ENCODE results near the gene CHST13. TPM values are rescaled to one million over a fixed set of nuclear protein-coding genes. Genes with fewer than 3 reads are reported as not detected.
A peak's percentile ranks its signal among the peaks of the same experiment; 100 is the strongest.

The CHST13 gene
- total RNA-seq, 8 experiments from 2014 or later, result 0.28 to 1.6 (median 0.40) TPM; not detected in 5

DNA sequence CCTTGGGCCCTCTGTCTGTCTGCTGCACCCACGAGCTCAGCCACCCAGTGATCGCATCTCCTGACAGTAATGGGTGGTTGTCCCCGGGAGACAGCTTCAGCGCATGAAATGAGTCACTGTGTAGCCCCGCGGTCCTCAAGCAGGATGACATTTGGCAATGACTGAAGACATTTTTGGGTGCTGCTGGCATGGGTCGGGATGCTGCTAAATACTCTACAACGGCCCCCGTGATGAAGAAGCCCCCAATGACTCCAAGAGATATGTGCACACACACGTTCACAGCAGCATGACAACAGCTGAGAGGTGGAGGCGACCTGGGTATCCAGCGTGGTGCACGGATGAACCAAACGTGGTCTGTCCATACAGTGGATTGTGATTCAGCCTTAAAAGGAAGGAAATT, 30.9 kb upstream of the CHST13 start:
- Histone ChIP-seq H3K4me3 (no peak overlapping the region), H3K4me1 (replicated peaks in 1 of 2) (peaks cover 9 to 11% of the 10 kb centered on the region in 2 donors), H3K27ac (no peak overlapping the region)
- peak in 1 of 8 experiments; percentile 22 for ATAC-seq (replicated peaks in 6 of 8)
- WGBS, 10 experiments, result 52 to 100% (median 87%) methylated on average over 1 to 8 of the region's 14 CpGs; no CpG with 5 or more reads in 2 of the 10 experiments
- in situ Hi-C loops (cut with MboI; ENCODE audit: low pct_unique_long_range_greater_than_20kb in 2 of 9, low sequenced_read_pairs in 9 of 9, unreplicated experiment in 9 of 9), result no loop called here

DNA sequence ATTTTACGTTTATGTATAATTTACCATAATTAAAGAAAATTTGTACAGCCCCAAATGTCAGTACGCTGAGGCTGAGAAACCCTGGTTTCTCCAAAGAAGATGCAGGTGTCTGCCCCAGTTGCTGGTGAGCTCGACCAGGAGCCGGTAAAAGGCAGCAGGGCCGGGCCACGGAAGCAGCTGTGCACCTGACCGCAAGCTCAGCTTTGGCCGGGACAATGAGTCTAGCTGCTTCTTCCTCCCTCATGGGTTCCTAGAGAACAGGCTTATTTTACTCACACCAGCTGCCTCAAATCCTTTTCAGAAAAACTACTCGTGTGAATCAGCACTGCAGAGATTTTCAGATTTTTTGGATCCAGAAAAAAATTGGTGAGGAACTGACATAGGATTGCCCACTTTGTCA, 30.2 kb upstream of the CHST13 start:
- H3K4me1 ChIP-seq (replicated peaks in 1 of 2), result peaks cover 9 to 11% of the 10 kb centered on the region in 2 donors
- in situ Hi-C loops (cut with MboI; ENCODE audit: low pct_unique_long_range_greater_than_20kb in 2 of 9, low sequenced_read_pairs in 9 of 9, unreplicated experiment in 9 of 9), result no loop called here
- 30 to 94% (median 66%) methylated on average over 2 to 8 of the region's 9 CpGs; no CpG with 5 or more reads in 2 of the 10 experiments for WGBS, 10 experiments
- no peak overlapping the region for H3K4me3 ChIP-seq
- ATAC-seq (replicated peaks in 6 of 8), result peak in 5 of 8 experiments; percentile 21 to 63 (median 50)
- H3K27ac ChIP-seq, result no peak overlapping the region

DNA sequence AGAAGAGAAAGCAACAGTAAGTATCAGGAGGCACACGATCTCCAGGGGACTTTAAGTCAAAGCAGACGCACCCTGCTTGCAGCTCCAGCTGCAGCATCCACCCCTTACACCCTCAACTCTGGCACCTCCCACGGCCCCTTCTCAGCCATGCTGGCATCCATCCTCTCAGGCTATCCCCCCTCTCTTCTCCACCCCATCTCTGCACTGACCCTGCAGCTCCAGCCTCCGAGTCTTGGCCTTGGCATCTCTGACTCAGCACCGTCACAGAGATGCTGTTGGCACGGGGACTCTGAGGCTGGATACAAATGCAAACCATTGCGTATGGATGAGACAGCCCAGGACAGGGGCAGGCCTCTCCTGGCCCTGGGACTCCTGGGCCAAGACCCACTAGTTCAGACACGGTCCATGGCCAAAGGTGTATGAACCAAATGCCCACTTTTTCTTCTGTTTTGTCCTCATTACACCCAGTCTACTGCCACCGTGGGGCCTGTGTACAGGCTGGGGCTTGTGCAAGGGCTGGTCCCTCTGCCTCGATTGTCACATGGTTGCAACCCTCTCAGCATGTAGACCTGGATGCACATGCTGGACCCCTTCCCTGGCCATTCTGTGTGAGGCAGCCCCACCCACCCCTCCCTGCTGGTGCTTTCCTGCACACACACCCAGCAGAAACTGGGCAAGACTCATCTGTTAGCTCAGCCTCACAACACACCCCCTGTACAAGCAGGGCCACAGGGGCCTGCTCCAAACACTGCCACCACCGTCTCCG, 29.6 kb upstream of the CHST13 start:
- WGBS, 10 experiments, result 29 to 61% (median 50%) methylated on average over 1 to 5 of the region's 12 CpGs; no CpG with 5 or more reads in 5 of the 10 experiments

DNA sequence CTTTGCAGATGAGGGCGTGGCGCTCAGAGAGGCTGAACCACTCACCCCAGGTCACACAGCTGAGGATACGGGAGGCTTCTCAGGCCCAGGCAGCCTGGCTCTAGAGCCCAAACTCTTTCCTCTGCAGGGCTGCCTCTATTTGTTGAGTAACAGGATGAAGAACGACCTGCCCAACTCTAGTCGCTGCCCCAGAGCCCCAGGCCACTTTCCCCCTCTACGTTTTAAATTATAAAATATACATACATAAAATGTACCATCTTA, 29.1 kb upstream of the CHST13 start:
- in situ Hi-C loops (cut with MboI; ENCODE audit: low pct_unique_long_range_greater_than_20kb in 2 of 9, low sequenced_read_pairs in 9 of 9, unreplicated experiment in 9 of 9), result no loop called here
- Histone ChIP-seq H3K4me3 (no peak overlapping the region), H3K27ac (no peak overlapping the region), H3K4me1 (replicated peaks in 1 of 2) (peaks cover 9 to 11% of the 10 kb centered on the region in 2 donors)
- WGBS, 10 experiments, result 0 to 100% methylated on average over 1 to 2 of the region's 6 CpGs; no CpG with 5 or more reads in 8 of the 10 experiments
- ATAC-seq (replicated peaks in 6 of 8), result no peak

More for the DNA sequence above, 29.6 kb upstream of the CHST13 start:
- Histone ChIP-seq H3K27ac (no peak overlapping the region), H3K4me3 (no peak overlapping the region), H3K4me1 (replicated peaks in 1 of 2) (peaks cover 9 to 11% of the 10 kb centered on the region in 2 donors)
- peak; percentile 23 to 81 (median 58) for ATAC-seq (replicated peaks in 6 of 8)
- in situ Hi-C loops (cut with MboI; ENCODE audit: low pct_unique_long_range_greater_than_20kb in 2 of 9, low sequenced_read_pairs in 9 of 9, unreplicated experiment in 9 of 9), result no loop called here

DNA sequence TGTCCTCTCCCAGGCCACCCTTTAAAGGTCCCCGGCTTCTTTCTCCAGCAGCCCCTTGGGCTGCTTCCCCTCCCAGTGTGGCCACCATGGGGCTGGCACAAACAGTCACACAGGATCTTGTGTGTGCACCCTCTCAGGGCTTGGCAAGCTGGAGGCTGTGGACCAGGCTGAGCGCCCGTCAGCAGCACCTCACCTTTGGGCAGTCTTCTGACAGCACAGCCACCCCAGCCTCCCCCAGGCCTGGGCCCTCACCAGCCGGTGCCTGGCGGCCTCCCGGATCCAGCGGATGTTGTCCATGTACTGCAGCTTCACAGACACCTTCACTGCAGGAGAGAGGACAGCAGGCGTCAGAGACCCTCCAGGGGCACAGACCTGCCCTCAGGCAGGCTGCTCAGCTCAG, 28.2 kb upstream of the CHST13 start:
- no peak for ATAC-seq (replicated peaks in 6 of 8)
- 80 to 100% methylated on average over 1 of the region's 8 CpGs; no CpG with 5 or more reads in 8 of the 10 experiments for WGBS, 10 experiments
- in situ Hi-C loops (cut with MboI; ENCODE audit: low pct_unique_long_range_greater_than_20kb in 2 of 9, low sequenced_read_pairs in 9 of 9, unreplicated experiment in 9 of 9), result no loop called here
- Histone ChIP-seq H3K4me1 (replicated peaks in 1 of 2) (peaks cover 9 to 13% of the 10 kb centered on the region in 2 donors), H3K4me3 (no peak overlapping the region), H3K27ac (no peak overlapping the region)

DNA sequence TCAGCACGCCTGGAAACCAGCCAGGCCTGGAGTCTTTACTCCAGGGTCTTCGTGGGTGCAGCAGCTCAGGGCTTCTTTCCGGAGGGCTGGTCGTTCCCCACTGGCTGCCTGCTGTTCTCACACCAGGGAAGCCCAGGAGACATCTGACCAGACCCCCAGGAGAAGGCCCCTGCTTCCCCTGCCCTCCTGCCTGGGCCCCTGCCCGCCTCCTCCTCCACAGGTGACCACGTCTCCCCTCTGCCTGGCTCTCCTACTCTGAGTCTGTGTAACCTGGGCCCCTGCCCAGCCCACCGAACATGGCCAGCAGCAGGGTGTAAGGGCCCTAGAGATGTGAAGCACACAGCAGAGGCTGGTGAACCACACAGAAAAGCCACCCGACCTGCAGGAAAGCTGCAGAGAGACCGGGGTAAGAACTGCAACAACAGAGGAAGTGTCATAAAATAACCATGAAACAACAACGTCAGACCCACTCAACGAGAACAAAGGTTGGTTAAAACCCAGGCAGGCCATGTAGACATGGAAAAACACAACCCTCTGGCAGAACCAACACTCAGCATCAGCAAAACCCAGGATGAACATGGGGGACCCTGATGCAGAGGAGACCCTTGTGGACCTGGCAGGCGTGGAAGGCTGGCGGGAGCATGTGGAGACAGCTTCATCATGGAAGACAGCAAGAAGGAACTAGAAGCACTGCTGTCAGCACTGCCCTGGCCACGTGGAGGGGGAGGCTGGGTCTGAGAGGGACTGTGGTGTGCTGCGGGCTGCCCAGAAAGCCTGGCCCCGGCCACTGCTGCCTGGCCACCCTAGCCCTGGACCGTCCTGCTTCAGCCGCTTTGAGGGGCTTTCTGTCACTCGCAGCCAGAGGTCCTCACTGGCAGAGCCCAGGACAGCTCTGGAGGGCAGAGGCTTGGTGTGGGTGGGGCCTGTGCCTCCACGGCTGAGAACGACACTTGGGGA, 26.8 kb upstream of the CHST13 start:
- 55 to 100% (median 74%) methylated on average over 1 to 12 of the region's 21 CpGs; no CpG with 5 or more reads in 3 of the 10 experiments for WGBS, 10 experiments
- no peak for ATAC-seq (replicated peaks in 6 of 8)
- Histone ChIP-seq H3K27ac (no peak overlapping the region), H3K4me3 (no peak overlapping the region), H3K4me1 (replicated peaks in 1 of 2) (peaks cover 22 to 24% of the 10 kb centered on the region in 2 donors)
- in situ Hi-C loops (cut with MboI; ENCODE audit: low pct_unique_long_range_greater_than_20kb in 2 of 9, low sequenced_read_pairs in 9 of 9, unreplicated experiment in 9 of 9), result no loop called here

DNA sequence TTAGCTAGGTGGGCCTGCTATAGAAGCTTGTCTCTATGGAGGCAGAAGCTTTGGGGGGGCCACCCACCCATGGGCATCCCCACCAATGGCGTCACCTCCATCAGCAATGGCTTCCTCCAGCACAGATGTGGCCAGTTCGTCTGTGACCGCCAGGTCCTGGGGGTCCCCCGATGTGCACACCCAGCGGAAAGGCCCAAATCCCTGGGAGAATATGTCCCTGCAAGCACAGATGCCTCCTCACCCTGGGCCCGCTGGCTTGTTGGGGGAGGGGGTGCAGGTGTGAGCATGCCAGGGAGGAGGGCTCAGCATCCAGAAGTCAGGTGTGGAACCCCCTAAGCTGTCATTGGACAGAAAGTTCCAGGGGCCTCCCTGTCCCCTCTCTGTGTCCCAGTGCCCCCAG, 26.0 kb upstream of the CHST13 start:
- Histone ChIP-seq H3K27ac (no peak overlapping the region), H3K4me3 (no peak overlapping the region), H3K4me1 (replicated peaks in 1 of 2) (peaks cover 22 to 24% of the 10 kb centered on the region in 2 donors)
- ATAC-seq (replicated peaks in 6 of 8), result no peak
- in situ Hi-C loops (cut with MboI; ENCODE audit: low pct_unique_long_range_greater_than_20kb in 2 of 9, low sequenced_read_pairs in 9 of 9, unreplicated experiment in 9 of 9), result no loop called here
- 90 to 100% methylated on average over 1 to 2 of the region's 6 CpGs; no CpG with 5 or more reads in 8 of the 10 experiments for WGBS, 10 experiments

DNA sequence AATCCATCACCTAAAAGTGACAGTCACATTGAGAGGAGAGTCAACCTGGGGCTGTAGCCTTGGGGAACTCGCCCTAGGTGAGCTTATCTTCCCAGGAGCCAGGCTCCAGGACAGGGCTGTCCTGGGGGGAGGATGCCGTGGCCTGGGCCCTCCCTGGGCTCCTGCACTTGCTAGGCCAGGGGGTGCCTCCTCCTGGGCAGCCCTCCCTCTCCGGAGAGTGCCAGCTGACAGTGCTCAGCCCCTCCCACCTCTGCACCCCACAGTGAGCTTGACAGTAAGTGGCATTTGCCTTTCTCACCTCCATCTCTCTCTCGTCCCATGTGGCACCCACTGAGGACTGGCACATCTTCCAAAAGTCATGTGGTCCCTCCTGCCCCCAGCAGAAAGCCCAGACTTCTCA, 25.5 kb upstream of the CHST13 start:
- H3K4me1 ChIP-seq (replicated peaks in 1 of 2), result peaks cover 22 to 24% of the 10 kb centered on the region in 2 donors
- WGBS, 10 experiments, result 50 to 83% (median 60%) methylated on average over 1 to 3 of the region's 4 CpGs; no CpG with 5 or more reads in 5 of the 10 experiments
- H3K4me3 ChIP-seq, result no peak overlapping the region
- H3K27ac ChIP-seq, result no peak overlapping the region
- in situ Hi-C loops (cut with MboI; ENCODE audit: low pct_unique_long_range_greater_than_20kb in 2 of 9, low sequenced_read_pairs in 9 of 9, unreplicated experiment in 9 of 9), result no loop called here
- no peak for ATAC-seq (replicated peaks in 6 of 8)

DNA sequence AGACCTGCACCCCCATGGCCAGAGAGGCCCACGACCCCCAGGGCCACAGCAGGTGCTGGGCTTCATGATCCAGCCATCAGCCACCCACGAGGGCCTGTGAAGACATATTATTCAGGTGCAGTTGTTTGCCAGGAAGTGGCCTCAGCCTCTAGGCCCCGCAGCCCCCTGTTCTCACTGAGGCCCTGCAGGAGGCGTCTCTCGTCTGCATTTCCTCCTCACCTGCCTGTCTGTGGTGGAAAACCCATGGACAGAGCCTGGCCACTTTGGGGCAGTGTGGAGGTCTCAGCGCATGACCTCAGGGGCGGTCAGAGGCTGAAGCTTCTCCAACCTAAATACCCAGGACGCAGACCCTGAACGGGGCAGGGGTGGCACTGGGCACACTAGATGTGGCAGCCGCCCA, 25.0 kb upstream of the CHST13 start:
- Histone ChIP-seq H3K27ac (no peak overlapping the region), H3K4me1 (replicated peaks in 1 of 2) (peaks cover 19 to 20% of the 10 kb centered on the region in 2 donors), H3K4me3 (no peak overlapping the region)
- WGBS, 10 experiments, result 30 to 100% (median 62%) methylated on average over 1 to 2 of the region's 10 CpGs; no CpG with 5 or more reads in 6 of the 10 experiments
- in situ Hi-C loops (cut with MboI; ENCODE audit: low pct_unique_long_range_greater_than_20kb in 2 of 9, low sequenced_read_pairs in 9 of 9, unreplicated experiment in 9 of 9), result no loop called here
- ATAC-seq (replicated peaks in 6 of 8), result no peak

DNA sequence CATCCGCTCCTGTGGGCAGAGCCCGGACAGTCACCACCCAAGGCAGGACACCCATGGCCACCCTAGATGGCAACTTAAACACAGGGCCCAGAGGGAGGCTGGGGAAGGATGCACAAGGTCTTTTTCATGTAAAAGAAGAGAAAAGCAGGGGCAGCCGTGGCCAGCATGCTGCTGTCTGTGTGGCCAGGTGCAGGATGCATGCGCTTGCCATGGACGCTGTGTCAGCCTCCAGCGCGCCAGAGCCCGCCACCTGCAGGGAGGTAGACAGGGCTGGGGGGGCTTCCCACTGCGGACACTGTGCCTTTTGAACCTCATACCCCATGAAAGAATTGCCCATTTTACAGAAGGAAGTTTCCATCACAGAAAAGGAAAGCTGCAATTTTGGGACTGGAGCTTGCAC, 24.6 kb upstream of the CHST13 start:
- in situ Hi-C loops (cut with MboI; ENCODE audit: low pct_unique_long_range_greater_than_20kb in 2 of 9, low sequenced_read_pairs in 9 of 9, unreplicated experiment in 9 of 9), result no loop called here
- 64 to 100% (median 83%) methylated on average over 1 to 6 of the region's 9 CpGs; no CpG with 5 or more reads in 5 of the 10 experiments for WGBS, 10 experiments
- ATAC-seq (replicated peaks in 6 of 8), result no peak
- Histone ChIP-seq H3K4me3 (no peak overlapping the region), H3K4me1 (replicated peaks in 1 of 2) (peaks cover 15% of the 10 kb centered on the region in 2 donors), H3K27ac (no peak overlapping the region)

DNA sequence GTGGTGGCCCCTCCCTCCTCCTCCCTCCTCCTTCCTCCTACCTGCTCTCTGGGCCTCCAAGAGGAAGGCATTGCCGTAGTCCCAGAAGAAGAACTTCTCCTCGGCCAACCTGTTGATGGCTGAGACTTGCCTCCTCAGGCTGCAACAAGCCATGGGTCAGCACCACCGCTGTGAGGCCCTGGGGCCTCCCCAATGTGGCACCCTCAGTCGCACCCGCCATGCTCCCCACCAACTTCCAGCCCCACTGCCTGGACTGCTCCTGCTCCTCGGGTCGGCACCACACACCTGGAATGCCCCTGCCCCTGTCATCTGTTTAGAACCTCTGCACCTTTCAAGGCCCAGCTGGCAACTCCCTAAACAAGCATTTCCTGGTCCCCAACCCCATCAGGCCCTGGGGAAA, 23.9 kb upstream of the CHST13 start:
- no peak overlapping the region for H3K4me3 ChIP-seq
- no peak for ATAC-seq (replicated peaks in 6 of 8)
- in situ Hi-C loops (cut with MboI; ENCODE audit: low pct_unique_long_range_greater_than_20kb in 2 of 9, low sequenced_read_pairs in 9 of 9, unreplicated experiment in 9 of 9), result no loop called here
- no peak overlapping the region for H3K27ac ChIP-seq
- peaks cover 14 to 15% of the 10 kb centered on the region in 2 donors for H3K4me1 ChIP-seq (replicated peaks in 1 of 2)
- WGBS, 10 experiments, result 80 to 100% (median 90%) methylated on average over 2 to 4 of the region's 7 CpGs; no CpG with 5 or more reads in 7 of the 10 experiments

DNA sequence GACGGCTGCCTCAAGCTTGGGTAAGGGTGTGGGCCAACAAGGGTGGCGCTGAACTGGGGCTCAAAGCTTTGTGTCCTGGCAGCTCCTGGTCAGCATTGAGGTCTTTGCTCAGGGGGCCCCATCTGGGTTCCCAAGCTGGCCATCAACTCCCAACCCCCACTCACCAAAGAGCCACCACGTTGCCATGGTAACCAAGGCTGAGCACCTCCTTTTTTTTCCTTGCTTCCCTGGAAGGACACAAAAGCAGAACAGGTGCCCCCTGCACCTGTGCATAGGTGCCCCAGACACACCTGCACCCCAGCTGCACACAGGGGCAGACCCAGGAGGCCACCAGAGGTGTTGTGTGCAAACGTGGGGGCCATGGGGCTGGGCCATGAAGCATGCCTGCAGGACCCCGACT, 22.9 kb upstream of the CHST13 start:
- H3K4me3 ChIP-seq, result no peak overlapping the region
- peak in 5 of 8 experiments; percentile 21 to 47 (median 25) for ATAC-seq (replicated peaks in 6 of 8)
- no peak overlapping the region for H3K27ac ChIP-seq
- 40 to 100% (median 67%) methylated on average over 1 to 3 of the region's 5 CpGs; no CpG with 5 or more reads in 7 of the 10 experiments for WGBS, 10 experiments
- in situ Hi-C loops (cut with MboI; ENCODE audit: low pct_unique_long_range_greater_than_20kb in 2 of 9, low sequenced_read_pairs in 9 of 9, unreplicated experiment in 9 of 9), result no loop called here
- H3K4me1 ChIP-seq (replicated peaks in 1 of 2), result peaks cover 14 to 15% of the 10 kb centered on the region in 2 donors

DNA sequence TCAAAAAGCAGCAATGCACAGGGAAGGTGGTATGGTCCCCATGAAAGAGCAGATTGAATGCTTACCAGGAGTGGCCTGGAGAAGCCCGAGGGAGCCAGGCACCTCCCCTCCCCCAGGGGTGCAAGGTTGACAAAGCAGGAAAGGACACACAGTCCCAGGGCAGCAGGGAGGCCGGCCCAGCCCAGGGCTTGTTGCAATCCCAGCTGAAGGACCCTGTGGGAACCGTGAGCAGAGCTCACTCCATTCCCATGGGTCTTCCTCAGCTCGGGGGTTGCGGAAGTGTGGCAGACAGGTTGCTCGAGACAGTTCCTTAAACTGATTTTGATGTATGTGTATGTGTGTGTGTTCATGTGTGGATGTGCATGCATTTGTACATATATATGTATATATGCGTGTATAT, 22.2 kb upstream of the CHST13 start:
- no peak overlapping the region for H3K27ac ChIP-seq
- 40 to 100% (median 60%) methylated on average over 1 to 7 of the region's 7 CpGs; no CpG with 5 or more reads in 1 of the 10 experiments for WGBS, 10 experiments
- in situ Hi-C loops (cut with MboI; ENCODE audit: low pct_unique_long_range_greater_than_20kb in 2 of 9, low sequenced_read_pairs in 9 of 9, unreplicated experiment in 9 of 9), result no loop called here
- H3K4me3 ChIP-seq, result no peak overlapping the region
- peak in 5 of 8 experiments; percentile 18 to 66 (median 57) for ATAC-seq (replicated peaks in 6 of 8)
- H3K4me1 ChIP-seq (replicated peaks in 1 of 2), result peaks cover 14 to 15% of the 10 kb centered on the region in 2 donors

Data from motor neuron (in vitro differentiated cells).